ENCODE measurements around the gene NOP9.

DNA sequence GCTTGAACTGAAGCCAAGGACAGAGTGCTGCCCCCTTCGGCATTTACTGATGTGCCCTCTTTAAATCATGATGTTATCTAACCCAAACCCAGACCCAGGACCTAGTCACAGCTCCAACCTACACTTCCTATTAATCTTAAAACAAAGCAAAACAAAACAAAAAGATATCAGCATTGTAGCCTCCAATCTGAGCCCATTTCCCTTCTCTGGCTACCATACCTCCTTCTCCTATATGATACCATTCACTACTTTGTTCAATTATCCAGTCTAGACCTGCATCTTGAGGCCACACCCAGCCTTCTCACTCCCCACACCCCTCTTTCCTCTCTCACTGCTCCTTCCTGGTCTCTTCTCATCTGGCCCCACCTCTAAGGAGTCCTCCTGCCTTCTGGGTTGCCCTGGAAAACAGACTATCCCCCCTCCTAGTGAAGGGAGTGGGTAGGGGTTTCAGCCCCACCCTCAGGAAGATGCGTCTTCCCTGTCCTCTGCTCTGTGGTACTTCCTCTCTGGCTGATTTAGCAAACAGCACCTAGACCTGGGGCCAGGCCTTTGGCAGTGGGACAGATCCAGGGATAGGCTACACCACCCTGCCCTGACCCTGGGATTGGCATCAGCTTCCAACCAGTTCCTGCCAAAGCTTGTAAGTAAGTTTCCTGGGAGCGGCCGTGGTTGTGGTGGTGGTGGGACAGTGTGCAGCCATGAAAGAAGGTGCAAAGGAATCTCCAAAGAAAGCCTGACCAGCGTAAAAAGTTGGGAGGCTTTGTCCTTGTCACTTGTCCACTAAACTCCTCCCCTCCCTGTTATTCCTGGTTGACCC, 14.9 kb downstream of the NOP9 start:
- TF ChIP-seq CTCF (IDR thresholded peaks at IDR 0.05; ENCODE audit: insufficient read depth, low read depth, low read length) = no peak
- no peak for TF ChIP-seq EZH2 (IDR thresholded peaks at IDR 0.05; ENCODE audit: insufficient read depth, low read length)

Data from astrocyte (in vitro differentiated cells and primary cell).